GM21367 (cell line): ENCODE measurements around the gene BAZ2B.
A peak's percentile ranks its signal among the peaks of the same experiment; 100 is the strongest.

Source experiments
- ATAC-seq: cut with Tn5 transposase; IDR thresholded peaks from one replicate; pipeline ENCODE4 v1.9.1; 2021; ENCODE audit not compliant: unreplicated experiment

BAZ2B gene

GRCh38 chr2:159351977-159352376 is 264.4 kb downstream of the BAZ2B start:
- ATAC-seq, result no peak

GRCh38 chr2:159349674-159350299 is 266.6 kb downstream of the BAZ2B start:
- ATAC-seq, result no peak

GRCh38 chr2:159326569-159327255 is 289.6 kb downstream of the BAZ2B start:
- no peak for ATAC-seq

GRCh38 chr2:159322419-159322818 is 293.9 kb downstream of the BAZ2B start:
- ATAC-seq, result no peak

GRCh38 chr2:159317392-159318088 is 298.8 kb downstream of the BAZ2B start:
- ATAC-seq, result no peak

- no peak for ATAC-seq
Measured at GRCh38 chr2:159307942-159308341, 308.4 kb downstream of the BAZ2B start.

GRCh38 chr2:159300586-159300985 is 315.8 kb downstream of the BAZ2B start:
- no peak for ATAC-seq

GRCh38 chr2:159298967-159299366 is 317.4 kb downstream of the BAZ2B start:
- ATAC-seq, result no peak

GRCh38 chr2:159297042-159297707 is 319.2 kb downstream of the BAZ2B start:
- ATAC-seq, result no peak

- ATAC-seq, result no peak
Measured at GRCh38 chr2:159292157-159292556, 324.2 kb downstream of the BAZ2B start.

GRCh38 chr2:159290289-159290907 is 325.9 kb downstream of the BAZ2B start:
- no peak for ATAC-seq

- no peak for ATAC-seq
Measured at GRCh38 chr2:159287733-159288132, 328.6 kb downstream of the BAZ2B start.

- ATAC-seq, result peak; percentile 83
Measured at GRCh38 chr2:159286709-159287441, 329.5 kb downstream of the BAZ2B start.

GRCh38 chr2:159285929-159286708 is 330.2 kb downstream of the BAZ2B start, which contains the start of gene WDSUB1:
Gene WDSUB1 (minus strand): TSS chr2:159286703. CDS start chr2:159283069, 3,634 bp downstream.
- peak; percentile 12 for ATAC-seq

- ATAC-seq, result no peak
Measured at GRCh38 chr2:159285433-159285832, 330.9 kb downstream of the BAZ2B start.

GRCh38 chr2:159283529-159283928 is 332.8 kb downstream of the BAZ2B start:
- ATAC-seq, result no peak

GRCh38 chr2:159281002-159281401 is 335.3 kb downstream of the BAZ2B start:
- no peak for ATAC-seq

GRCh38 chr2:159279700-159280099 is 336.6 kb downstream of the BAZ2B start:
- ATAC-seq, result no peak

- no peak for ATAC-seq
Measured at GRCh38 chr2:159275111-159275510, 341.2 kb downstream of the BAZ2B start.

GRCh38 chr2:159272156-159272555 is 344.2 kb downstream of the BAZ2B start:
- ATAC-seq, result no peak
